ENCODE results near the gene LMAN2. TPM values are rescaled to one million over a fixed set of nuclear protein-coding genes. Genes with fewer than 3 reads are reported as not detected.

LMAN2 gene
- total RNA-seq, 4 donors from 2014 or later = 144 to 179 (median 154) TPM

DNA sequence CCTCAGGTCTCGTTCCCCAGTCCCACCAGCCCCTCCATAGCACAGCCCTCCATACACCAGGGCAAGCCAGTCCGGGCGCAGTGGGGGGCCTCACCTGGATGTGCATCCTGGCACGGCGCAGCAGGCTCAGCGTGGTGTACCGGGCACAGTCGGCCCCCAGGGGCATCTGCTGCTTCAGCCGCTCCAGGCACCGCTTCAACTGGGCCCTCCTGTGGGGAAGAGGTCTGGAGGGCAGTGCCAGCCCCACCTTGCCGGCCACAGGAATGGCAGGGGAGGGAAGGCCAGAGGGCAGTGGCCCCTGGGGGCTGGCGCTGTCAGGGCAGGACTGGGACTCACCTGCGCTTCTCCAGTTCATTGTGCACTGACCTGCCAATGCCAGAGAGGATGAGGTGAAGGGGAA is 41.1 kb downstream of the LMAN2 start:
- Histone ChIP-seq H3K4me3 (no peak overlapping the region), H3K27me3 (no peaks in the 10 kb centered on the region), H3K27ac (no peak overlapping the region), H3K36me3 (peaks cover 0 to 35% (median 0%) of the 10 kb centered on the region in 3 donors), H3K4me1 (peaks cover 0 to 44% (median 21%) of the 10 kb centered on the region in 4 donors), H3K9me3 (no peaks in the 10 kb centered on the region)
- DNase-seq (ENCODE audit: low spot score in 2 of 2) = no peak
- TF ChIP-seq CTCF (IDR thresholded peaks at IDR 0.05) (no peak), POLR2A (IDR thresholded peaks at IDR 0.05) (no peak), EP300 (IDR thresholded peaks at IDR 0.05) (no peak)
- WGBS, 2 donors = 81 to 92% methylated on average over 4 to 8 of the region's 13 CpGs

DNA sequence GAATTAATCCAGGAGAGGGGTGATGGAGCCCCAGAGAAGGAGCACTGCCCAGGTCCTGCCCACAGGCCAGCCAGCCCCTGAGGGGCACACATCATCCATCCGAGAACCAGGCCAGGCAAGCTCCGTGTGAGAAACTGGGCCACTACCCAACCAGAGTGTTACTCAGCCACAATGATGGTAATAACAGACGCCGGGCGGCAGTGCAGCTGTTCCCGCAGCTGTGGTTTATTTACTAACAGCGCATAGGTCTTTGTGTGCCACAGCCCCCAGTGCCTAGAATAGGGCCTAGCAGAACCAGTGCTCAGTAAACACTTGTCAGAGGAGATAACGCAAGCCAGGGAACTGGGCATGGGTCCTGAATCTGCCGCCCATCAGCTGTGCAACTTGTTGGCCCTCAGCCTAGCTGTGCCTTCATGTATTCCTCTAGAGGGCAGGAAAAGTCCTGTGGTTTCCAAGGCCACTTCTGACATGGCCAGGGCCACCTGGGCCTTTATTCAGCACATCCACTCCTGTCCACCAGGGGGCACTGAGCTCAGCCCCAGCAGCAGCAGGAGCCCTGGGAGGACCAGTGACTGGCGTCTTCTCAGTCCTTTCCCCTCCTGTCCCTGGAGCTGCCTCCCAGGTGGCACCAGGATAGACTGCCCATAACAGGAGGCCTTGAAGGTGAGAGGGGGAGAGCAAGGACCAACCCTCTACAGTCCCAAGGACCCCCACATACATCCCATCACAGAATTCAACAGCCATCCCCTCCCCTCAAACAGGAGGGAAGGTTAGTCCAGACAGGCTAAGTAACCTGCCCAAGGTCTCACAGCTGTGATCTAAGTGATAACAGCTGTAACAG is 41.9 kb downstream of the LMAN2 start:
- peak; percentile 55 to 74 (median 71) for TF ChIP-seq CTCF (IDR thresholded peaks at IDR 0.05)
- no peak for TF ChIP-seq EP300 (IDR thresholded peaks at IDR 0.05)
- no peak for TF ChIP-seq POLR2A (IDR thresholded peaks at IDR 0.05)
- Histone ChIP-seq H3K9me3 (no peaks in the 10 kb centered on the region), H3K27ac (no peak overlapping the region), H3K4me3 (no peak overlapping the region), H3K36me3 (peaks cover 0 to 38% (median 0%) of the 10 kb centered on the region in 3 donors), H3K27me3 (no peaks in the 10 kb centered on the region), H3K4me1 (peaks cover 0 to 51% (median 27%) of the 10 kb centered on the region in 4 donors)
- no peak for DNase-seq (ENCODE audit: low spot score in 2 of 2)
- 72 to 75% methylated on average over 9 of the region's 10 CpGs for WGBS, 2 donors

- Histone ChIP-seq H3K27ac (no peak overlapping the region), H3K36me3 (peaks cover 0 to 38% (median 0%) of the 10 kb centered on the region in 3 donors), H3K9me3 (no peaks in the 10 kb centered on the region), H3K4me3 (no peak overlapping the region), H3K27me3 (no peaks in the 10 kb centered on the region), H3K4me1 (peaks cover 0 to 56% (median 32%) of the 10 kb centered on the region in 4 donors)
- DNase-seq (ENCODE audit: low spot score in 2 of 2) = no peak
- TF ChIP-seq EP300 (IDR thresholded peaks at IDR 0.05) (no peak), POLR2A (IDR thresholded peaks at IDR 0.05) (no peak), CTCF (IDR thresholded peaks at IDR 0.05) (no peak)
- WGBS, 2 donors = 83 to 86% methylated on average over 11 of the region's 11 CpGs
Observed at GRCh38 chr5:177308740-177309139, 42.7 kb downstream of the LMAN2 start.

DNA sequence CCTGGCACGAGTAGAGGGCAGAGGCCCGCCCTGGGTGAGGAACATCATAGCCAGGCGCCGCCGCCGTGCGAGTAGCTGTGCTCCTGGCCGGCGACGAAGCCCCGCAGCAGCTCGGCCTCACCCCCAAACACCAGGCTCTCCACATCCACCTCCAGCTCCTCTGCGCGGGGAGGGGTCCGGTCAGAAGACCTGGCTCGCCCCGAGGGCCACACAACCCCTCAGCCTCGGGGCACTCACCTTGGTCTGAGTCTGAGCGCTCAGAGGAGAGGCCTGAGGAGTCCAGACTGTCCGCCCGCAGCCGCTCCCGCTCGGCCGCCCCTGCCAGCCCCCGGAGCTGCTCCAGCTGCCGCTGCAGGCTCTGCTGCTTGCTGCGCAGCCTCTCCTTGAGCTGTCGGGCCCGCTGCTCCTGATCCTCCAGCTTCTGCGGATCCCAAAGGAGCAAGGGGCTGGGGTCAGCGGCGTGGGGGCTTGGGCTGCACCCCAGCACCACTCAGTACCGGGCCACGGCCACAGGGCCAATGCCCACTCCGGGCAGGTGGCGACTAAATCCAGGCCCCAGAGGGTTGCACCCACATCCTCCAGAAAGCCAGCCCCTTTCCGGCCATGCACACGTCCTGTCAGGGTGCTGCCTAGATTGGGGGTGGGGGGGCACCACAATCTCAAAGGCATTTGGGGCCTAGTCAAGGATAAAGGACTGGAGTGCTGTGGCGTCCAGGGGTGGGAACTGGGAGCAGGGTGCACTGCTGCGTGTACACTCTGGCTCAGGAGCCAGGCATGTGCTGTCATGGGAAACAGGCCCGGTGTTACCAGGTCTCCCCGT is 43.7 kb downstream of the LMAN2 start:
- Histone ChIP-seq H3K27ac (no peak overlapping the region), H3K4me3 (no peak overlapping the region), H3K4me1 (peaks cover 0 to 55% (median 31%) of the 10 kb centered on the region in 4 donors)

More for the DNA sequence above, 43.7 kb downstream of the LMAN2 start:
- DNase-seq (ENCODE audit: low spot score in 2 of 2) = no peak
- TF ChIP-seq CTCF (IDR thresholded peaks at IDR 0.05) (no peak), EP300 (IDR thresholded peaks at IDR 0.05) (no peak), POLR2A (IDR thresholded peaks at IDR 0.05) (no peak)
- Histone ChIP-seq H3K9me3 (no peaks in the 10 kb centered on the region), H3K27me3 (no peaks in the 10 kb centered on the region), H3K36me3 (peaks cover 0 to 38% (median 0%) of the 10 kb centered on the region in 3 donors)
- 80 to 81% methylated on average over 32 to 43 of the region's 43 CpGs for WGBS, 2 donors

All from tibial nerve (tissue), 4 donors.